GM12878 (cell line): ENCODE measurements around the gene PAX7.

Experiments
- CREB1 ChIP-seq: IDR thresholded peaks from 2 replicates; pipeline ENCODE4 v1.6.1; 2012; ENCODE audit warnings: low read depth, mild to moderate bottlenecking, inconsistent platforms
- EZH2 ChIP-seq: IDR thresholded peaks from 2 replicates; pipeline ENCODE4 v1.6.1; 2012; ENCODE audit warnings: low read depth, mild to moderate bottlenecking, control low read depth, inconsistent platforms, low read length, borderline replicate concordance; ENCODE audit not compliant: control insufficient read depth
- MTA3 ChIP-seq: IDR thresholded peaks from 2 replicates; pipeline ENCODE4 v1.6.1; 2012; ENCODE audit warnings: low read length, inconsistent platforms, borderline replicate concordance
- MYC ChIP-seq: IDR thresholded peaks from 2 replicates; pipeline ENCODE4 v1.6.1; 2011; ENCODE audit warnings: mild to moderate bottlenecking, low read length, moderate library complexity, inconsistent platforms; ENCODE audit not compliant: insufficient read depth, insufficient replicate concordance, insufficient read length, severe bottlenecking
- NR2C2 ChIP-seq: IDR thresholded peaks from 2 replicates; pipeline ENCODE4 v1.6.1; 2011; ENCODE audit warnings: borderline replicate concordance, low read depth; ENCODE audit not compliant: control insufficient read depth, insufficient read length
- POLR2A ChIP-seq: IDR thresholded peaks from 2 replicates; pipeline ENCODE4 v1.6.1; 2011; ENCODE audit warnings: low read depth, mild to moderate bottlenecking, low read length
- RCOR1 ChIP-seq: conservative IDR thresholded peaks from 2 replicates; pipeline ENCODE4 v1.6.1; 2012; ENCODE audit warnings: low read depth, low read length, improper control_type of control experiment
- SREBF2 ChIP-seq: IDR thresholded peaks from 2 replicates; pipeline ENCODE4 v1.6.1; 2012; ENCODE audit warnings: mild to moderate bottlenecking, low read length
- TF ChIP-seq, protein P1 (sequence below): IDR thresholded peaks from 2 replicates; pipeline ENCODE4 v1.6.1; 2012; ENCODE audit warnings: mild to moderate bottlenecking, low read depth, low read length
- TF ChIP-seq, protein P2 (sequence below), 3 experiments: IDR thresholded peaks in 2 of 3; conservative IDR thresholded peaks in 1 of 3; 2 replicates each; pipeline ENCODE4 v1.5.1; 2011; ENCODE audit warnings: low read depth in 3 of 3, low read length in 3 of 3, mild to moderate bottlenecking in 3 of 3, control low read depth in 2 of 3, moderate library complexity in 2 of 3, inconsistent platforms in 1 of 3, mixed read lengths in 1 of 3; ENCODE audit not compliant: control insufficient read depth in 2 of 3, insufficient read depth in 1 of 3; ENCODE audit errors: extremely low read depth in 1 of 3
- TF ChIP-seq, protein P3 (sequence below): fragments of 450-650 bp; IDR thresholded peaks from 2 replicates; pipeline ENCODE4 v1.6.1; 2016; ENCODE audit warnings: mild to moderate bottlenecking, moderate library complexity, borderline replicate concordance
- TF ChIP-seq, protein P4 (sequence below): IDR thresholded peaks from 2 replicates; pipeline ENCODE4 v1.6.1; 2012; ENCODE audit warnings: low read depth, low read length, improper control_type of control experiment
- TF ChIP-seq, protein P5 (sequence below): IDR thresholded peaks from 2 replicates; pipeline ENCODE4 v1.6.1; 2011; ENCODE audit warnings: borderline replicate concordance, low read depth, mild to moderate bottlenecking, moderate library complexity, mixed read lengths, low read length; ENCODE audit not compliant: insufficient read depth; ENCODE audit errors: extremely low read length
- TF ChIP-seq, protein P6 (sequence below): IDR thresholded peaks from 2 replicates; pipeline ENCODE4 v1.6.1; 2012; ENCODE audit warnings: low read depth, low read length, improper control_type of control experiment

DNA sequence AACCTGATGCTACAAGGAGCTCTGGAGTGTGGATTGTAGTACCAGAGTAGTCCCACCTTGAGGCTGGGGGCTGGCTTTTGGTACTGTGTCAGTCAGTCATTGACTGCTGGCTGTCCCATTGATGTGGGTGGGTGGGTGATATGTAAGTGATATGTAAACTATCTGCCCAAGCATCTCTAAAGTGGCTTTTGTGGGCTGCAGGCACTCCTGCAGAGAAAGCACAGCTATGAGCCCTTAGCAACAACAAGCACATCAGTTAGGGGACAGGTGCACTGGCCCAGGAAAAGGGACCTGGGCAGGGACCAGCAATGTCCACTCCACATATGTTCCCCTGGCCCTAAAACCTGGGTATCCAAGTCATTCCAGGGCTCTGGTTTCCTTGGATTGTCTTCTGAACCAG, 118.9 kb downstream of the PAX7 start:
- TF ChIP-seq CREB1 (no peak), NR2C2 (no peak), SREBF2 (no peak), MYC (no peak), POLR2A (no peak), MTA3 (no peak), EZH2 (no peak), RCOR1 (no peak)
- TF ChIP-seq, protein P1, sequence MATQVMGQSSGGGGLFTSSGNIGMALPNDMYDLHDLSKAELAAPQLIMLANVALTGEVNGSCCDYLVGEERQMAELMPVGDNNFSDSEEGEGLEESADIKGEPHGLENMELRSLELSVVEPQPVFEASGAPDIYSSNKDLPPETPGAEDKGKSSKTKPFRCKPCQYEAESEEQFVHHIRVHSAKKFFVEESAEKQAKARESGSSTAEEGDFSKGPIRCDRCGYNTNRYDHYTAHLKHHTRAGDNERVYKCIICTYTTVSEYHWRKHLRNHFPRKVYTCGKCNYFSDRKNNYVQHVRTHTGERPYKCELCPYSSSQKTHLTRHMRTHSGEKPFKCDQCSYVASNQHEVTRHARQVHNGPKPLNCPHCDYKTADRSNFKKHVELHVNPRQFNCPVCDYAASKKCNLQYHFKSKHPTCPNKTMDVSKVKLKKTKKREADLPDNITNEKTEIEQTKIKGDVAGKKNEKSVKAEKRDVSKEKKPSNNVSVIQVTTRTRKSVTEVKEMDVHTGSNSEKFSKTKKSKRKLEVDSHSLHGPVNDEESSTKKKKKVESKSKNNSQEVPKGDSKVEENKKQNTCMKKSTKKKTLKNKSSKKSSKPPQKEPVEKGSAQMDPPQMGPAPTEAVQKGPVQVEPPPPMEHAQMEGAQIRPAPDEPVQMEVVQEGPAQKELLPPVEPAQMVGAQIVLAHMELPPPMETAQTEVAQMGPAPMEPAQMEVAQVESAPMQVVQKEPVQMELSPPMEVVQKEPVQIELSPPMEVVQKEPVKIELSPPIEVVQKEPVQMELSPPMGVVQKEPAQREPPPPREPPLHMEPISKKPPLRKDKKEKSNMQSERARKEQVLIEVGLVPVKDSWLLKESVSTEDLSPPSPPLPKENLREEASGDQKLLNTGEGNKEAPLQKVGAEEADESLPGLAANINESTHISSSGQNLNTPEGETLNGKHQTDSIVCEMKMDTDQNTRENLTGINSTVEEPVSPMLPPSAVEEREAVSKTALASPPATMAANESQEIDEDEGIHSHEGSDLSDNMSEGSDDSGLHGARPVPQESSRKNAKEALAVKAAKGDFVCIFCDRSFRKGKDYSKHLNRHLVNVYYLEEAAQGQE = no peak
- TF ChIP-seq, protein P2, sequence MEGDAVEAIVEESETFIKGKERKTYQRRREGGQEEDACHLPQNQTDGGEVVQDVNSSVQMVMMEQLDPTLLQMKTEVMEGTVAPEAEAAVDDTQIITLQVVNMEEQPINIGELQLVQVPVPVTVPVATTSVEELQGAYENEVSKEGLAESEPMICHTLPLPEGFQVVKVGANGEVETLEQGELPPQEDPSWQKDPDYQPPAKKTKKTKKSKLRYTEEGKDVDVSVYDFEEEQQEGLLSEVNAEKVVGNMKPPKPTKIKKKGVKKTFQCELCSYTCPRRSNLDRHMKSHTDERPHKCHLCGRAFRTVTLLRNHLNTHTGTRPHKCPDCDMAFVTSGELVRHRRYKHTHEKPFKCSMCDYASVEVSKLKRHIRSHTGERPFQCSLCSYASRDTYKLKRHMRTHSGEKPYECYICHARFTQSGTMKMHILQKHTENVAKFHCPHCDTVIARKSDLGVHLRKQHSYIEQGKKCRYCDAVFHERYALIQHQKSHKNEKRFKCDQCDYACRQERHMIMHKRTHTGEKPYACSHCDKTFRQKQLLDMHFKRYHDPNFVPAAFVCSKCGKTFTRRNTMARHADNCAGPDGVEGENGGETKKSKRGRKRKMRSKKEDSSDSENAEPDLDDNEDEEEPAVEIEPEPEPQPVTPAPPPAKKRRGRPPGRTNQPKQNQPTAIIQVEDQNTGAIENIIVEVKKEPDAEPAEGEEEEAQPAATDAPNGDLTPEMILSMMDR (IDR thresholded peaks at IDR 0.05 in 2 of 3, conservative IDR thresholded peaks at IDR 0.05 in 1 of 3; ENCODE audit: control insufficient read depth in 2 of 3, extremely low read depth in 1 of 3, insufficient read depth in 1 of 3, low read depth in 3 of 3, low read length in 3 of 3) = no peak
- TF ChIP-seq, protein P3, sequence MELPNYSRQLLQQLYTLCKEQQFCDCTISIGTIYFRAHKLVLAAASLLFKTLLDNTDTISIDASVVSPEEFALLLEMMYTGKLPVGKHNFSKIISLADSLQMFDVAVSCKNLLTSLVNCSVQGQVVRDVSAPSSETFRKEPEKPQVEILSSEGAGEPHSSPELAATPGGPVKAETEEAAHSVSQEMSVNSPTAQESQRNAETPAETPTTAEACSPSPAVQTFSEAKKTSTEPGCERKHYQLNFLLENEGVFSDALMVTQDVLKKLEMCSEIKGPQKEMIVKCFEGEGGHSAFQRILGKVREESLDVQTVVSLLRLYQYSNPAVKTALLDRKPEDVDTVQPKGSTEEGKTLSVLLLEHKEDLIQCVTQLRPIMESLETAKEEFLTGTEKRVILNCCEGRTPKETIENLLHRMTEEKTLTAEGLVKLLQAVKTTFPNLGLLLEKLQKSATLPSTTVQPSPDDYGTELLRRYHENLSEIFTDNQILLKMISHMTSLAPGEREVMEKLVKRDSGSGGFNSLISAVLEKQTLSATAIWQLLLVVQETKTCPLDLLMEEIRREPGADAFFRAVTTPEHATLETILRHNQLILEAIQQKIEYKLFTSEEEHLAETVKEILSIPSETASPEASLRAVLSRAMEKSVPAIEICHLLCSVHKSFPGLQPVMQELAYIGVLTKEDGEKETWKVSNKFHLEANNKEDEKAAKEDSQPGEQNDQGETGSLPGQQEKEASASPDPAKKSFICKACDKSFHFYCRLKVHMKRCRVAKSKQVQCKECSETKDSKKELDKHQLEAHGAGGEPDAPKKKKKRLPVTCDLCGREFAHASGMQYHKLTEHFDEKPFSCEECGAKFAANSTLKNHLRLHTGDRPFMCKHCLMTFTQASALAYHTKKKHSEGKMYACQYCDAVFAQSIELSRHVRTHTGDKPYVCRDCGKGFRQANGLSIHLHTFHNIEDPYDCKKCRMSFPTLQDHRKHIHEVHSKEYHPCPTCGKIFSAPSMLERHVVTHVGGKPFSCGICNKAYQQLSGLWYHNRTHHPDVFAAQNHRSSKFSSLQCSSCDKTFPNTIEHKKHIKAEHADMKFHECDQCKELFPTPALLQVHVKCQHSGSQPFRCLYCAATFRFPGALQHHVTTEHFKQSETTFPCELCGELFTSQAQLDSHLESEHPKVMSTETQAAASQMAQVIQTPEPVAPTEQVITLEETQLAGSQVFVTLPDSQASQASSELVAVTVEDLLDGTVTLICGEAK = no peak
- TF ChIP-seq, protein P4, sequence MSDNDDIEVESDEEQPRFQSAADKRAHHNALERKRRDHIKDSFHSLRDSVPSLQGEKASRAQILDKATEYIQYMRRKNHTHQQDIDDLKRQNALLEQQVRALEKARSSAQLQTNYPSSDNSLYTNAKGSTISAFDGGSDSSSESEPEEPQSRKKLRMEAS = no peak
- TF ChIP-seq, protein P5, sequence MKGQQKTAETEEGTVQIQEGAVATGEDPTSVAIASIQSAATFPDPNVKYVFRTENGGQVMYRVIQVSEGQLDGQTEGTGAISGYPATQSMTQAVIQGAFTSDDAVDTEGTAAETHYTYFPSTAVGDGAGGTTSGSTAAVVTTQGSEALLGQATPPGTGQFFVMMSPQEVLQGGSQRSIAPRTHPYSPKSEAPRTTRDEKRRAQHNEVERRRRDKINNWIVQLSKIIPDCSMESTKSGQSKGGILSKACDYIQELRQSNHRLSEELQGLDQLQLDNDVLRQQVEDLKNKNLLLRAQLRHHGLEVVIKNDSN = no peak
- TF ChIP-seq, protein P6, sequence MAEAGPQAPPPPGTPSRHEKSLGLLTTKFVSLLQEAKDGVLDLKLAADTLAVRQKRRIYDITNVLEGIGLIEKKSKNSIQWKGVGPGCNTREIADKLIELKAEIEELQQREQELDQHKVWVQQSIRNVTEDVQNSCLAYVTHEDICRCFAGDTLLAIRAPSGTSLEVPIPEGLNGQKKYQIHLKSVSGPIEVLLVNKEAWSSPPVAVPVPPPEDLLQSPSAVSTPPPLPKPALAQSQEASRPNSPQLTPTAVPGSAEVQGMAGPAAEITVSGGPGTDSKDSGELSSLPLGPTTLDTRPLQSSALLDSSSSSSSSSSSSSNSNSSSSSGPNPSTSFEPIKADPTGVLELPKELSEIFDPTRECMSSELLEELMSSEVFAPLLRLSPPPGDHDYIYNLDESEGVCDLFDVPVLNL = no peak
